Loucy (cell line): Measurements from ENCODE around the gene ELAVL1.
"Not testable (repeated sequence)": the region's sequence is repeated elsewhere in the genome, so short reads cannot be mapped to it uniquely, and the experiment has no call there.

Experiments
- H2AFZ ChIP-seq: fragments of 200-600 bp; sonication (generic); 2 replicates; pipeline ENCODE4 v1.6.0; 2016; ENCODE audit warnings: antibody characterized with exemption, mild to moderate bottlenecking, low read length, moderate library complexity
- H3F3A ChIP-seq: fragments of 200-600 bp; 2 replicates; pipeline ENCODE4 v1.6.0; 2016; ENCODE audit warnings: antibody characterized with exemption, low read depth, mild to moderate bottlenecking
- H3K27me3 ChIP-seq: fragments of 200-600 bp; sonication (generic); 2 replicates; pipeline ENCODE4 v1.6.1; 2014; ENCODE audit warnings: low read length, mild to moderate bottlenecking; ENCODE audit not compliant: insufficient read depth, poor library complexity, severe bottlenecking
- H3K36me3 ChIP-seq: fragments of 200-600 bp; sonication (generic); 2 replicates; pipeline ENCODE4 v1.6.1; 2016; ENCODE audit warnings: low read length; ENCODE audit not compliant: insufficient read depth
- H3K4me1 ChIP-seq: fragments of 200-600 bp; sonication (generic); 2 replicates; pipeline ENCODE4 v1.5.1; 2014; ENCODE audit warnings: low read length, mild to moderate bottlenecking; ENCODE audit not compliant: insufficient read depth, poor library complexity, severe bottlenecking
- H3K4me2 ChIP-seq: fragments of 200-600 bp; sonication (generic); 2 replicates; pipeline ENCODE4 v1.6.0; 2014; ENCODE audit warnings: antibody characterized with exemption, low read length, low read depth, mild to moderate bottlenecking; ENCODE audit not compliant: poor library complexity, severe bottlenecking
- H3K4me3 ChIP-seq: fragments of 200-600 bp; sonication (generic); 2 replicates; pipeline ENCODE4 v1.5.1; 2014; ENCODE audit warnings: low read length, mild to moderate bottlenecking, mixed read lengths; ENCODE audit not compliant: poor library complexity, severe bottlenecking
- H3K79me2 ChIP-seq: fragments of 200-600 bp; sonication (generic); 2 replicates; pipeline ENCODE4 v1.6.1; 2014; ENCODE audit warnings: low read length; ENCODE audit not compliant: insufficient read depth
- H3K9ac ChIP-seq: fragments of 200-600 bp; sonication (generic); 2 replicates; pipeline ENCODE4 v1.6.0; 2014; ENCODE audit warnings: mild to moderate bottlenecking, low read depth, low read length, moderate library complexity; ENCODE audit not compliant: poor library complexity, severe bottlenecking
- H3K9me2 ChIP-seq: fragments of 200-600 bp; sonication (generic); replicated peaks from 2 replicates; pipeline ENCODE4 v1.6.1; 2016; ENCODE audit warnings: low read depth, low read length, mixed read lengths
- H3K9me3 ChIP-seq: fragments of 200-600 bp; sonication (generic); 2 replicates; pipeline ENCODE4 v1.6.1; 2014; ENCODE audit warnings: mild to moderate bottlenecking, antibody characterized with exemption, low read length, low read depth; ENCODE audit not compliant: insufficient read depth
- H4K20me1 ChIP-seq: fragments of 200-600 bp; sonication (generic); 2 replicates; pipeline ENCODE4 v1.6.0; 2014; ENCODE audit warnings: antibody characterized with exemption, low read length, mild to moderate bottlenecking; ENCODE audit not compliant: insufficient read depth, poor library complexity, severe bottlenecking
- EZH2phosphoT487 ChIP-seq: fragments of 200-600 bp; IDR thresholded peaks from 2 replicates; pipeline ENCODE4 v1.6.1; 2018; ENCODE audit warnings: antibody characterized with exemption, mild to moderate bottlenecking, moderate library complexity, borderline replicate concordance
- TF ChIP-seq, protein P1 (sequence below): fragments of 200-600 bp; sonication (generic); conservative IDR thresholded peaks from 2 replicates; pipeline ENCODE4 v1.5.1; 2014; ENCODE audit warnings: mild to moderate bottlenecking, antibody characterized with exemption, low read length

Gene ELAVL1

DNA sequence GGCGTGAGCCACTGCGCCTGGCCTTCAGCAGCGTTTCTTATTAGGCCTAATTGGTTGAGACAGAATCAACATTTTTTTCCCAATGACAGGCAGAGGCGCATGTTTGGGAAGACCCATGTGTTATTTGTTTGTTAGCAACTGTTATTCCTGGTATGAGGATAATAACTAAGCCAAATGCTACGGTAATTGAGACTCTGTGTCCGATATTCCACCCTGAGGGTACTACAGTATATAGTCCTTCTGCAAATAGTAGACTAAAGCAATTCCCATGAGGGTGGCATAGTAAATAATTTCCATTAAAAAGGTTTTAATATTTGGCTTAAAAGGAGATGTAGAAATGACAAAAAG, 28.7 kb upstream of the ELAVL1 start:
- Histone ChIP-seq H3F3A (no peaks in the 10 kb centered on the region), H4K20me1 (no peaks in the 10 kb centered on the region), H3K79me2 (no peaks in the 10 kb centered on the region), H3K9ac (no peak overlapping the region), H3K4me1 (no peaks in the 10 kb centered on the region), H2AFZ (no peak overlapping the region), H3K27me3 (no peaks in the 10 kb centered on the region), H3K9me3 (no peaks in the 10 kb centered on the region), H3K4me2 (no peak overlapping the region), H3K9me2 (no peaks in the 10 kb centered on the region), H3K36me3 (no peaks in the 10 kb centered on the region), H3K4me3 (no peak overlapping the region)
- TF ChIP-seq, protein P1, sequence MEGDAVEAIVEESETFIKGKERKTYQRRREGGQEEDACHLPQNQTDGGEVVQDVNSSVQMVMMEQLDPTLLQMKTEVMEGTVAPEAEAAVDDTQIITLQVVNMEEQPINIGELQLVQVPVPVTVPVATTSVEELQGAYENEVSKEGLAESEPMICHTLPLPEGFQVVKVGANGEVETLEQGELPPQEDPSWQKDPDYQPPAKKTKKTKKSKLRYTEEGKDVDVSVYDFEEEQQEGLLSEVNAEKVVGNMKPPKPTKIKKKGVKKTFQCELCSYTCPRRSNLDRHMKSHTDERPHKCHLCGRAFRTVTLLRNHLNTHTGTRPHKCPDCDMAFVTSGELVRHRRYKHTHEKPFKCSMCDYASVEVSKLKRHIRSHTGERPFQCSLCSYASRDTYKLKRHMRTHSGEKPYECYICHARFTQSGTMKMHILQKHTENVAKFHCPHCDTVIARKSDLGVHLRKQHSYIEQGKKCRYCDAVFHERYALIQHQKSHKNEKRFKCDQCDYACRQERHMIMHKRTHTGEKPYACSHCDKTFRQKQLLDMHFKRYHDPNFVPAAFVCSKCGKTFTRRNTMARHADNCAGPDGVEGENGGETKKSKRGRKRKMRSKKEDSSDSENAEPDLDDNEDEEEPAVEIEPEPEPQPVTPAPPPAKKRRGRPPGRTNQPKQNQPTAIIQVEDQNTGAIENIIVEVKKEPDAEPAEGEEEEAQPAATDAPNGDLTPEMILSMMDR, result no peak
- TF ChIP-seq EZH2phosphoT487, result no peak

DNA sequence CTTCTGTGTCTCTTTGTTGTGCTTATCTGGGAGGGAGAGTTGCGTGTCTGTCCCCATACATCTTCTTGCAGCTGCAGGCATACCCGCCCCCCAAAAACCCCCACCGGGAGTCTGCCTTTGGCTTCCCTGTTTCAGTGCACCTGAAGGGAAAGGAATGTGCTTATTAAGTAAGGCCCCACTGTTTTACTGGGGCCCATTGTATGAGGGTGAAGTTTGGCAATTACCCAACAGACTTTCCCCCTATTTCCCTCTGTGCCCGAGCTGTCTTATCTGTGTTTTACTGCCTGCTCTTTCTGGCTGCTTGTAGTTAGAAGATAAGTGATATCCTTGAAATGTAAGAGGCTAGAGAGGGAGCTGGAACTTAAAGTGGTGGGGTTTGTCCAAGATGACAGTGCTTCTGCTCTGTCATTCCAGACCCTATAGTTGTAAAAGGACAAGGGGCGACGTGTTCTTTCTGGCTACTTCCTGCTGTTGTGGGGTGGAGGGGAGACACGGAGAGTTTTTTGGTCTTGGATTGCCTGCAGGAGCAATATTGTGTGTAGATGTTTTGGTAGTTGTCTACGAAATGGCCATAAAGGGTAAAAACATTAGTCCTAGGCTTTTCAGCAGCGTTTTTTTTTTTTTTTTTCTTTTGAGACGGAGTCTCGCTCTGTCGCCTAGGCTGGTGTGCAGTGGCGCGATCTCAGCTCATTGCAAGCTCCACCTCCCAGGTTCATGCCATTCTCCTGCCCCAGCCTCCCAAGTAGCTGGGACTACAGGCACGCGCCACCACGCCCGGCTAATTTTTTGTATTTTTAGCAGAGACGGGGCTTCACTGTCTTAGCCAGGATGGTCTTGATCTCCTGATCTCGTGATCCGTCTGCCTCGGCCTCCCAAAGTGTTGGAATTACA, 28.1 kb upstream of the ELAVL1 start:
- not testable (repeated sequence) for H3K36me3 ChIP-seq, H4K20me1 ChIP-seq, H3K4me2 ChIP-seq, H3F3A ChIP-seq, H3K9me3 ChIP-seq, H3K4me1 ChIP-seq, H3K9me2 ChIP-seq, H3K79me2 ChIP-seq, H3K9ac ChIP-seq, H3K27me3 ChIP-seq, H3K4me3 ChIP-seq
- H2AFZ ChIP-seq, result 0 out of 2 replicates have a peak overlapping the region, but pooled peaks have one; percentile 16

DNA sequence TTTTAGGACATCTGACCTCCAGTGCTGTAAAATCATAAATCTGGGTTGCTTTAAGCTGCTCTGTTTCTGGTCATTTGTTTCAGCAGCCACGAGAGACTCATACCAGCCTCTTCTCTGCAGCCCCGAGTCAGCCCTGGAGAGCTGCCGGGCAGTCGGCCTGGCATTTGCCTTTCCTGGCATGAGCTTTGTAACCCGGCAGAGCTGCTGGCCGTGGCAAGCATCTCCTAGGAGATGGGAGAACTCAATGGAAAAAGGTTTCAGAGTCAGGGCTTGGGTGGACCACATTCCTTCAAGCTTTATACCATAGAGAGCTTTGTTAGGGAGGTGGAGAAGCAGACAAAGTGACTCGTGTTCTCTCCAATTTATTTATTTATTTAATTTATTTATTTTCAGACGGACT, 25.5 kb upstream of the ELAVL1 start:
- H3K4me2 ChIP-seq, result no peak overlapping the region
- H3K9ac ChIP-seq, result no peak overlapping the region
- H3K4me1 ChIP-seq, result no peaks in the 10 kb centered on the region
- no peaks in the 10 kb centered on the region for H4K20me1 ChIP-seq
- H2AFZ ChIP-seq, result no peak overlapping the region
- H3K9me3 ChIP-seq, result no peaks in the 10 kb centered on the region
- H3K79me2 ChIP-seq, result no peaks in the 10 kb centered on the region
- H3K4me3 ChIP-seq, result no peak overlapping the region
- no peaks in the 10 kb centered on the region for H3F3A ChIP-seq
- H3K9me2 ChIP-seq, result no peaks in the 10 kb centered on the region
- no peaks in the 10 kb centered on the region for H3K27me3 ChIP-seq
- H3K36me3 ChIP-seq, result no peaks in the 10 kb centered on the region
- TF ChIP-seq, protein P1, result no peak
- TF ChIP-seq EZH2phosphoT487, result no peak
